Smooth muscle cell (in vitro differentiated cells): ENCODE results near the gene TRMT61B. TPM values are rescaled to one million over a fixed set of nuclear protein-coding genes. Genes with fewer than 3 reads are reported as not detected.

ENCODE experiments used
- DNase-seq: peaks from one replicate; lab custom pipeline; 2025; ENCODE audit not compliant: unreplicated experiment; lab: John Stamatoyannopoulos, UW
- H2AFZ ChIP-seq: fragments of 200-600 bp; sonication (generic); 2 replicates; pipeline ENCODE4 v1.6.0; 2016; ENCODE audit warnings: antibody characterized with exemption, low read depth, mild to moderate bottlenecking
- H3F3A ChIP-seq: fragments of 200-600 bp; sonication (generic); 2 replicates; pipeline ENCODE4 v1.6.0; 2017; ENCODE audit warnings: antibody characterized with exemption, low read depth
- H3K27ac ChIP-seq: fragments of 200-600 bp; sonication (generic); 2 replicates; pipeline ENCODE4 v1.5.1; 2016; ENCODE audit warnings: low read depth, mild to moderate bottlenecking
- H3K27me3 ChIP-seq: fragments of 200-600 bp; sonication (generic); 2 replicates; pipeline ENCODE4 v1.6.1; 2016; ENCODE audit warnings: low read depth, mild to moderate bottlenecking
- H3K36me3 ChIP-seq: fragments of 200-600 bp; sonication (generic); 2 replicates; pipeline ENCODE4 v1.5.1; 2016; ENCODE audit warnings: low read depth
- H3K4me1 ChIP-seq: fragments of 200-600 bp; sonication (generic); 2 replicates; pipeline ENCODE4 v1.5.1; 2016; ENCODE audit warnings: low read depth
- H3K4me2 ChIP-seq: fragments of 200-600 bp; sonication (generic); 2 replicates; pipeline ENCODE4 v1.6.0; 2016; ENCODE audit warnings: mild to moderate bottlenecking
- H3K4me3 ChIP-seq: fragments of 200-600 bp; sonication (generic); 2 replicates; pipeline ENCODE4 v1.5.1; 2016; ENCODE audit warnings: mild to moderate bottlenecking
- H3K79me2 ChIP-seq: fragments of 200-600 bp; sonication (generic); 2 replicates; pipeline ENCODE4 v1.6.0; 2016; ENCODE audit warnings: low read depth, mild to moderate bottlenecking
- H3K9ac ChIP-seq: fragments of 200-600 bp; sonication (generic); 2 replicates; pipeline ENCODE4 v1.6.0; 2016; ENCODE audit warnings: low read depth
- H3K9me3 ChIP-seq: fragments of 200-600 bp; sonication (generic); replicated peaks from 2 replicates; pipeline ENCODE4 v1.5.1; 2016; ENCODE audit warnings: low read depth
- H4K20me1 ChIP-seq: fragments of 200-600 bp; sonication (generic); 2 replicates; pipeline ENCODE4 v1.6.0; 2016; ENCODE audit warnings: low read depth
- CTCF ChIP-seq: fragments of 200-600 bp; sonication (generic); IDR thresholded peaks from 2 replicates; pipeline ENCODE4 v1.5.1; 2017; ENCODE audit warnings: borderline replicate concordance, mild to moderate bottlenecking, antibody characterized with exemption; ENCODE audit not compliant: insufficient read depth, poor library complexity, severe bottlenecking
- WGBS: methylation state at CpG from one replicate; pipeline ENCODE4 v1.1.7; 2016; ENCODE audit warnings: low lambda C conversion rate; 5-methylcytosine and 5-hydroxymethylcytosine counted together
- polyA plus RNA-seq: library from polyadenylated mRNA; unstranded; fragments of >200 nt; fragmentation: Nextera tagmentation; extraction: Ambion mirVana; gene quantifications from 2 replicates; pipeline ENCODE4 v1.2.1, GENCODE V29; 2016
- total RNA-seq: library from RNA; depleted of rRNA; stranded (reverse); fragments of >200 nt; gene quantifications from 2 replicates; pipeline ENCODE4 v1.2.3, GENCODE V29; 2014

Gene TRMT61B
- total and polyA plus RNA-seq, 2 experiments from 2014 or later, result 6.5 to 8.5 TPM

DNA sequence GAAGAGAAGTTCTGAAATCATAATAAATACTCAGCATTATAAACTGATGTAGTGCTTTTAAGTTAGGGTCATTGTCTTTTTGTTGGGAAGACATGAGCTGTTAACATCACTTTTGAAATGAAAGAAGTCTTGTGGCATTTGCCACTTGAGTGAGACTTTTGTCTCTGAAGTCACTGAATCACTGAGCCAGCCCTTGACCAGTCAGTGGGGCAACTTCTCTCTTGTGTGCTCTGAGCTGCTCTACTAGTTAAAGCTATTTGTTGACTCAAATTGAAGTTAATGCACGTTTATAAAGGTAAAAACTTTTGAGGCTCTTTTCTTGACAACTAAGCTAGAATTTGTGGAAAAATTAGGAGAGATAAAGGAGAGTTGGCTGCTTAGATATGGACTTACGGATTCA lies 31.1 kb upstream of the TRMT61B start:
- DNase-seq, result no peak
- H3K4me1 ChIP-seq, result peaks cover 11% of the 10 kb centered on the region
- H3K79me2 ChIP-seq, result peaks cover 99% of the 10 kb centered on the region
- no peak overlapping the region for H2AFZ ChIP-seq
- WGBS, result 78% methylated on average over 2 of the region's 2 CpGs
- no peaks in the 10 kb centered on the region for H3K27me3 ChIP-seq
- H3K9ac ChIP-seq, result no peak overlapping the region
- H3F3A ChIP-seq, result no peaks in the 10 kb centered on the region
- no peaks in the 10 kb centered on the region for H3K9me3 ChIP-seq
- peaks cover 96% of the 10 kb centered on the region for H4K20me1 ChIP-seq
- no peaks in the 10 kb centered on the region for H3K36me3 ChIP-seq
- no peak overlapping the region for H3K4me3 ChIP-seq
- no peak overlapping the region for H3K4me2 ChIP-seq
- TF ChIP-seq CTCF, result no peak
- H3K27ac ChIP-seq, result peak overlapping the region; percentile 15

DNA sequence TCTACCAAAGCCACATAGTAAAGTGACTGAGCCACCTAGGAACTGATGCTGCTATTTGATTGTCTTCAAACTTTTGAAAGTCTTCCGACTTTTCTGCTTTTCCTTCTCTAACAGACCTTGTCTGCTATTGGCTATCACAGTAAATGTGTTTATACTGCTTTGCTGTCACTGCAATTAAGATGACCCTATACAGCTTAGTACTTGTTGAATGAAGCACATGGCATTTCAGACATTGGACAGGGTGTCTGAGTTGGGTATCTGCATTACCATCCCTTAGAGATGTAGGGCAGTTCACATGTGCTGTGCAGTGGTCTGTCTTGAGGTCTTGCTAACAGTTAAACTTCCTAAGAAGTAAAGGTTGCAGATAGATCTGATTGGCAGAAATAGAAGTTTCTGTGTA lies 27.9 kb upstream of the TRMT61B start:
- no peak overlapping the region for H3K9ac ChIP-seq
- H3K9me3 ChIP-seq, result no peaks in the 10 kb centered on the region
- H3K4me2 ChIP-seq, result no peak overlapping the region
- H3K27me3 ChIP-seq, result no peaks in the 10 kb centered on the region
- no peak overlapping the region for H2AFZ ChIP-seq
- no peak for TF ChIP-seq CTCF
- H4K20me1 ChIP-seq, result peaks cover 82% of the 10 kb centered on the region
- H3K36me3 ChIP-seq, result no peaks in the 10 kb centered on the region
- H3K79me2 ChIP-seq, result peaks cover 86% of the 10 kb centered on the region
- peaks cover 18% of the 10 kb centered on the region for H3K4me1 ChIP-seq
- H3K4me3 ChIP-seq, result no peak overlapping the region
- 72% methylated on average over 1 of the region's 1 CpG for WGBS
- H3F3A ChIP-seq, result peaks cover under 1% of the 10 kb centered on the region
- no peak overlapping the region for H3K27ac ChIP-seq
- no peak for DNase-seq

DNA sequence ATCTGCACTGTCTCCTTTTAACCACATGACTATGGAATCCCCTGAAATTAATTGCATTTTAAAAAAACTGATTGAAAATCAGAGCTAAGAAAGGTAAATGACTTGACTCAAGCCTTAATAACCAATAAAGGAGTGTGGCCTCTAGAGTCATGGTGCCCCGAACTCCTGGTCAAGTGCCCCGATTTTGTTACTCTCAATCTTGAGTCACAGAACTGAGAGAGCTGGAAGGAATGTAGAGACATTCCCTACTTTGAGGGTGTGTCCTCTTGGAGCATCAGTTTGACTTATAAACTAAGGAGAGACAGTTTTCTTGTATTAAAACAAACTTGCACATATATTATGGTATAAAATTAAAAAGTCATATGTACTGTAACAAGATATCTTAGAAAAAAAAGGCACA lies 26.8 kb upstream of the TRMT61B start:
- 55% methylated on average over 2 of the region's 2 CpGs for WGBS
- DNase-seq, result no peak
- TF ChIP-seq CTCF, result no peak
- Histone ChIP-seq H4K20me1 (peaks cover 70% of the 10 kb centered on the region), H3K4me2 (peak overlapping the region; percentile 100), H3K27ac (peak overlapping the region; percentile 88), H3K4me1 (peaks cover 18% of the 10 kb centered on the region), H2AFZ (no peak overlapping the region), H3K4me3 (no peak overlapping the region), H3K27me3 (no peaks in the 10 kb centered on the region), H3K9ac (peak overlapping the region; percentile 90), H3K9me3 (no peaks in the 10 kb centered on the region), H3K79me2 (peaks cover 74% of the 10 kb centered on the region), H3K36me3 (no peaks in the 10 kb centered on the region), H3F3A (peaks cover 6% of the 10 kb centered on the region)

DNA sequence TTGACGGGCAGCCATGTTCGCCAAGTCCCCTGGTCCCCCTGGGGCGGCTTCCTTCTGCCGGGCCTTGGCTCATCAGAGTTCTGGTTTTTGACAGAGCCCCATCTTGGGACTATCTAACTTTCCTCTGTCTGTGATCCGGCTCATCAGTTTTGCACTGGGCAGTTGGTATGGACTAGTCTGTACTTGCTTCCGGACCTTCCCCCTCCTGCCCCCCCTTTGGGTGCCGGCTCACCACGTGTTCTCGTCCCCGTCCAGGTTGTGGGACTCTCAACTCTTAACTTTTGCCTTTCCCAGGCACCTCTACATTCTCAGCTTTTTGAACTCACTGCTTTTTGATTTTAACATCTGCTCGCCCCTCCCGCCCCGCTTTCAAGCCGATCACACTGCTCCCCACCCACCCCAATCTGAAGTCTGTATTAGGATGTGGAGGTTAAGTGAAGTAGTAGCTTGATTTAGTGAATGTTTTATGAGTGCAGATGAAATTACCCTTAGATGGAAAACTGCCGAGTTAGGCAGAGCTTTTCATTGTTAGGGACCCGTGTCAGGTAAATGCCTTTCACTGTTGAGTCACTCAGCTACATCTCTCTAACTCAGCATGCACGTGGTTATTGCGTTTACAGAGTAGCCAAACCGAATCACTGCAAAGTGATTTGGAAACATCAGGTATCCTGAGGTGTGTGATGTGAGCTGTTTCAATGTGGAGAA lies 25.2 kb upstream of the TRMT61B start:
- peaks cover 6% of the 10 kb centered on the region for H3F3A ChIP-seq
- peaks cover 55% of the 10 kb centered on the region for H4K20me1 ChIP-seq
- no peaks in the 10 kb centered on the region for H3K27me3 ChIP-seq
- no peaks in the 10 kb centered on the region for H3K36me3 ChIP-seq
- H3K4me3 ChIP-seq, result peak overlapping the region; percentile 90
- 0% methylated on average over 19 of the region's 19 CpGs for WGBS
- H3K79me2 ChIP-seq, result peaks cover 58% of the 10 kb centered on the region
- peak overlapping the region; percentile 83 for H2AFZ ChIP-seq
- peaks cover 18% of the 10 kb centered on the region for H3K4me1 ChIP-seq
- H3K27ac ChIP-seq, result peak overlapping the region; percentile 88
- DNase-seq, result no peak
- H3K4me2 ChIP-seq, result peak overlapping the region; percentile 100
- H3K9ac ChIP-seq, result peak overlapping the region; percentile 90
- no peak for TF ChIP-seq CTCF
- H3K9me3 ChIP-seq, result no peaks in the 10 kb centered on the region
